GDM1 (cell line): Measurements from ENCODE around the gene MICALL1.
"Not testable (repeated sequence)": the region's sequence is repeated elsewhere in the genome, so short reads cannot be mapped to it uniquely, and the experiment has no call there.

Source experiments
- DNase-seq: peaks from one replicate; lab custom pipeline; 2025; lab: John Stamatoyannopoulos, UW

The MICALL1 gene

GRCh38 chr22:37926771-37927636, 20.9 kb downstream of the MICALL1 start:
- DNase-seq, result no peak

- no peak for DNase-seq
Measured at GRCh38 chr22:37927637-37927936, 21.5 kb downstream of the MICALL1 start.

GRCh38 chr22:37929390-37929789, 23.3 kb downstream of the MICALL1 start:
- DNase-seq, result no peak

- no peak for DNase-seq
Measured at GRCh38 chr22:37930270-37930951, 24.3 kb downstream of the MICALL1 start.

- DNase-seq, result no peak
Measured at GRCh38 chr22:37930952-37931440, 24.9 kb downstream of the MICALL1 start.

GRCh38 chr22:37931893-37932389, 25.8 kb downstream of the MICALL1 start:
- no peak for DNase-seq

- no peak for DNase-seq
Measured at GRCh38 chr22:37932401-37932800, 26.3 kb downstream of the MICALL1 start.

- DNase-seq, result no peak
Measured at GRCh38 chr22:37932821-37933578, 26.9 kb downstream of the MICALL1 start.

- DNase-seq, result peak; percentile 64
Measured at GRCh38 chr22:37933711-37934376, 27.7 kb downstream of the MICALL1 start.

GRCh38 chr22:37940698-37941376, 34.7 kb downstream of the MICALL1 start:
- no peak for DNase-seq

GRCh38 chr22:37942133-37942532, 36.0 kb downstream of the MICALL1 start:
- DNase-seq, result no peak

- DNase-seq, result no peak
Measured at GRCh38 chr22:37943136-37943824, 37.2 kb downstream of the MICALL1 start.

- no peak for DNase-seq
Measured at GRCh38 chr22:37943825-37944198, 37.7 kb downstream of the MICALL1 start.

GRCh38 chr22:37944423-37944822, 38.3 kb downstream of the MICALL1 start:
- not testable (repeated sequence) for DNase-seq

- not testable (repeated sequence) for DNase-seq
Measured at GRCh38 chr22:37947142-37947795, 41.2 kb downstream of the MICALL1 start.

GRCh38 chr22:37951305-37951704, 45.2 kb downstream of the MICALL1 start:
- DNase-seq, result no peak

GRCh38 chr22:37952629-37953028, 46.5 kb downstream of the MICALL1 start:
- not testable (repeated sequence) for DNase-seq

- DNase-seq, result no peak
Measured at GRCh38 chr22:37953062-37953436, 47.0 kb downstream of the MICALL1 start.

- peak; percentile 89 for DNase-seq
Measured at GRCh38 chr22:37953437-37954179, 47.5 kb downstream of the MICALL1 start, which contains the start of the genes C22orf23 and POLR2F. TSS of gene C22orf23 (minus strand) at chr22:37953601. CDS start at chr22:37953149, 452 bp downstream. TSS of gene POLR2F (plus strand) at chr22:37953699. CDS start at chr22:37953788, 89 bp downstream.
